Endodermal cell (in vitro differentiated cells): ENCODE data around the gene TLL2. TPM values are rescaled to one million over a fixed set of nuclear protein-coding genes. Genes with fewer than 3 reads are reported as not detected.

Source experiments
- DNase-seq: peaks from one replicate; pipeline ENCODE4 v3.0.0-alpha.2; 2017
- H3K27ac ChIP-seq: 2 replicates; pipeline ENCODE4 v1.5.1; 2013; ENCODE audit warnings: mild to moderate bottlenecking, low read depth, low read length, moderate library complexity
- H3K27me3 ChIP-seq: 2 replicates; pipeline ENCODE4 v1.6.1; 2013; ENCODE audit warnings: mild to moderate bottlenecking, low read length, moderate library complexity; ENCODE audit not compliant: insufficient read depth, control insufficient read depth, poor library complexity, severe bottlenecking
- H3K36me3 ChIP-seq: 2 replicates; pipeline ENCODE4 v1.7.0; 2013; ENCODE audit warnings: mild to moderate bottlenecking, low read length, moderate library complexity; ENCODE audit not compliant: control insufficient read depth, insufficient read depth
- H3K4me1 ChIP-seq: one replicate; pipeline ENCODE4 v1.7.0; 2013; ENCODE audit warnings: low read length; ENCODE audit not compliant: control insufficient read depth, insufficient read depth
- H3K4me3 ChIP-seq: 2 replicates; pipeline ENCODE4 v1.5.1; 2013; ENCODE audit warnings: mild to moderate bottlenecking, low read length, moderate library complexity
- H3K9ac ChIP-seq: 2 replicates; pipeline ENCODE4 v1.6.1; 2013; ENCODE audit warnings: mild to moderate bottlenecking, low read length, moderate library complexity; ENCODE audit not compliant: poor library complexity, severe bottlenecking; ENCODE audit errors: extremely low read depth
- H3K9me3 ChIP-seq: 2 replicates; pipeline ENCODE4 v1.6.1; 2013; ENCODE audit warnings: mild to moderate bottlenecking, low read length, moderate library complexity; ENCODE audit not compliant: control insufficient read depth
- H3K27ac Mint-ChIP-seq: 2 replicates; pipeline ENCODE4 v1.8.0; 2020; ENCODE audit warnings: mixed read lengths
- H3K27me3 Mint-ChIP-seq: 2 replicates; pipeline ENCODE4 v1.8.0; 2021; ENCODE audit warnings: mild to moderate bottlenecking, mixed read lengths; ENCODE audit not compliant: insufficient read depth
- H3K36me3 Mint-ChIP-seq: 2 replicates; pipeline ENCODE4 v1.8.0; 2020; ENCODE audit warnings: low read depth, mixed read lengths
- H3K4me1 Mint-ChIP-seq: 2 replicates; pipeline ENCODE4 v1.8.0; 2020; ENCODE audit warnings: mixed read lengths
- H3K4me3 Mint-ChIP-seq: 2 replicates; pipeline ENCODE4 v1.8.0; 2020; ENCODE audit warnings: mild to moderate bottlenecking, moderate library complexity, mixed read lengths
- H3K9me3 Mint-ChIP-seq: 2 replicates; pipeline ENCODE4 v1.8.0; 2020; ENCODE audit warnings: mild to moderate bottlenecking, mixed read lengths
- CTCF ChIP-seq: fragments of 200-600 bp; sonication (generic); conservative IDR thresholded peaks from 2 replicates; pipeline ENCODE4 v1.5.0; 2021; ENCODE audit warnings: antibody characterized with exemption, mild to moderate bottlenecking
- WGBS, 2 experiments: methylation state at CpG; one replicate each; pipeline versions ENCODE4 v1.1.5 to v1.1.7; 2013; ENCODE audit warnings: missing lambda C conversion rate in 2 of 2, mixed read lengths in 1 of 2; ENCODE audit not compliant: insufficient coverage in 1 of 2, insufficient read length in 1 of 2; 5-methylcytosine and 5-hydroxymethylcytosine counted together
- total RNA-seq, 2 donors: library from RNA; stranded (reverse); fragmentation: NEBNext Ultra II Directional in 1 of 2; extraction: Animal tissue kit (Norgen Biotek cat#: 25700) in 1 of 2; gene quantifications; 2 replicates in 1 of 2; 3 replicates in 1 of 2; pipeline ENCODE4 v1.2.1, GENCODE V29; 2021

Gene TLL2
- total RNA-seq, 2 donors from 2014 or later = 0.11 to 0.18 TPM

GRCh38 chr10:96436035-96436434 is 77.7 kb downstream of the TLL2 start:
- no peaks in the 10 kb centered on the region for H3K36me3 Mint-ChIP-seq
- no peaks in the 10 kb centered on the region for H3K27me3 Mint-ChIP-seq
- Histone ChIP-seq H3K4me1 (no peaks in the 10 kb centered on the region), H3K36me3 (no peaks in the 10 kb centered on the region), H3K27ac (no peak overlapping the region), H3K4me3 (no peak overlapping the region), H3K27me3 (no peaks in the 10 kb centered on the region), H3K9me3 (peaks cover 6% of the 10 kb centered on the region), H3K9ac (no peak overlapping the region)
- DNase-seq = no peak
- peaks cover 21% of the 10 kb centered on the region for H3K9me3 Mint-ChIP-seq
- no peak for TF ChIP-seq CTCF
- no peak overlapping the region for H3K4me3 Mint-ChIP-seq
- H3K4me1 Mint-ChIP-seq = peaks cover 5% of the 10 kb centered on the region
- no peak overlapping the region for H3K27ac Mint-ChIP-seq

- Histone ChIP-seq H3K9ac (no peak overlapping the region), H3K27ac (no peak overlapping the region), H3K36me3 (no peaks in the 10 kb centered on the region), H3K4me3 (no peak overlapping the region), H3K27me3 (no peaks in the 10 kb centered on the region), H3K4me1 (no peaks in the 10 kb centered on the region), H3K9me3 (no peaks in the 10 kb centered on the region)
- DNase-seq = no peak
- no peak for TF ChIP-seq CTCF
- no peak overlapping the region for H3K4me3 Mint-ChIP-seq
- H3K27ac Mint-ChIP-seq = no peak overlapping the region
- peaks cover 13% of the 10 kb centered on the region for H3K9me3 Mint-ChIP-seq
- peaks cover 9% of the 10 kb centered on the region for H3K4me1 Mint-ChIP-seq
- no peaks in the 10 kb centered on the region for H3K27me3 Mint-ChIP-seq
- 84 to 86% methylated on average over 15 of the region's 15 CpGs for WGBS, 2 experiments
- no peaks in the 10 kb centered on the region for H3K36me3 Mint-ChIP-seq
Measured at GRCh38 chr10:96431211-96431970, 82.3 kb downstream of the TLL2 start.

- no peaks in the 10 kb centered on the region for H3K36me3 ChIP-seq
- H3K27me3 ChIP-seq = no peaks in the 10 kb centered on the region
- H3K27ac Mint-ChIP-seq = no peak overlapping the region
- H3K4me3 Mint-ChIP-seq = no peak overlapping the region
- peaks cover 9% of the 10 kb centered on the region for H3K4me1 Mint-ChIP-seq
- H3K27me3 Mint-ChIP-seq = no peaks in the 10 kb centered on the region
- no peak overlapping the region for H3K27ac ChIP-seq
- H3K9me3 ChIP-seq = no peaks in the 10 kb centered on the region
- H3K4me1 ChIP-seq = no peaks in the 10 kb centered on the region
- DNase-seq = no peak
- no peak overlapping the region for H3K4me3 ChIP-seq
- no peak for TF ChIP-seq CTCF
- H3K9ac ChIP-seq = no peak overlapping the region
- no peaks in the 10 kb centered on the region for H3K9me3 Mint-ChIP-seq
- no peaks in the 10 kb centered on the region for H3K36me3 Mint-ChIP-seq
- 87% methylated on average over 2 of the region's 2 CpGs; no CpG with 5 or more reads in 1 of the 2 experiments for WGBS, 2 experiments
Measured at GRCh38 chr10:96427291-96427690, 86.4 kb downstream of the TLL2 start.
